Endothelial cell of umbilical vein (primary cell): ENCODE results near the gene KLK5. TPM values are rescaled to one million over a fixed set of nuclear protein-coding genes. Genes with fewer than 3 reads are reported as not detected.

Source experiments
- BruUV-seq: library from RNA; stranded (reverse); fragments of 400-500 nt; replicated peaks from 2 replicates; lab custom pipeline; 2021; lab: Mats Ljungman, UMichigan
- CTCF ChIA-PET: fragments of 300-600, 350-600 bp; sonication (Branson Sonifier 250); formaldehyde crosslinking; loops from one replicate; lab custom pipeline; 2021; ENCODE audit warnings: antibody characterized with exemption, inconsistent platforms; lab: Charles Lee
- POLR2A ChIA-PET: fragments of 300-600, 350-600 bp; sonication (Branson Sonifier 250); formaldehyde crosslinking; loops from one replicate; lab custom pipeline; 2021; ENCODE audit warnings: antibody characterized with exemption, inconsistent platforms; lab: Charles Lee
- DNase-seq: peaks from one replicate; pipeline ENCODE4 v3.0.0-alpha.2; 2011; ENCODE audit warnings: low read depth, low spot score
- FAIRE-seq: peaks from 2 replicates; lab custom pipeline; 2011; peaks lifted over from hg19 to GRCh38; lab: Jason Lieb, UNC
- H2AFZ ChIP-seq: 2 replicates; pipeline ENCODE4 v1.6.0; 2012; ENCODE audit warnings: low read depth, low read length, control low read depth, inconsistent platforms
- H3K27ac ChIP-seq: 2 replicates; pipeline ENCODE4 v1.5.1; 2011; ENCODE audit warnings: low read depth, mild to moderate bottlenecking, control low read depth, low read length, moderate library complexity; ENCODE audit not compliant: insufficient read depth
- H3K27me3 ChIP-seq, 2 experiments: 2 replicates each; pipeline versions ENCODE4 v1.6.0 to v1.6.1; 2011; ENCODE audit warnings: low read length in 2 of 2, mixed read lengths in 1 of 2; ENCODE audit not compliant: control insufficient read depth in 2 of 2, insufficient read depth in 2 of 2
- H3K36me3 ChIP-seq, 2 experiments: 2 replicates in 1 of 2; 3 replicates in 1 of 2; pipeline ENCODE4 v1.5.1; 2011; ENCODE audit warnings: low read length in 2 of 2, mild to moderate bottlenecking in 1 of 2, moderate library complexity in 1 of 2; ENCODE audit not compliant: control insufficient read depth in 2 of 2, insufficient read depth in 2 of 2; ENCODE audit errors: extremely low read depth in 1 of 2
- H3K4me1 ChIP-seq: 3 replicates; pipeline ENCODE4 v1.5.1; 2011; ENCODE audit warnings: mild to moderate bottlenecking, low read length; ENCODE audit not compliant: control insufficient read depth, insufficient read depth; ENCODE audit errors: extremely low read depth
- H3K4me2 ChIP-seq: 2 replicates; pipeline ENCODE4 v1.6.1; 2011; ENCODE audit warnings: low read length, control low read depth, mixed read lengths; ENCODE audit not compliant: insufficient read depth
- H3K4me3 ChIP-seq, 3 experiments: fragments of 200-600 bp in 1 of 3; sonication (generic), shearing (Covaris generic) in 1 of 3; replicated peaks in 1 of 3; 2 replicates each; pipeline ENCODE4 v1.5.1; 2011 to 2016; ENCODE audit warnings: control low read depth in 3 of 3, low read length in 3 of 3, mild to moderate bottlenecking in 2 of 3, inconsistent platforms in 1 of 3, low read depth in 1 of 3, moderate library complexity in 1 of 3; ENCODE audit not compliant: insufficient read depth in 1 of 3
- H3K79me2 ChIP-seq: 2 replicates; pipeline ENCODE4 v1.6.0; 2012; ENCODE audit warnings: low read length, inconsistent platforms; ENCODE audit not compliant: control insufficient read depth, insufficient read depth
- H3K9ac ChIP-seq: replicated peaks from 2 replicates; pipeline ENCODE3; 2011; ENCODE audit warnings: low read length, control low read depth; ENCODE audit not compliant: insufficient read depth; ENCODE audit errors: extremely low read depth
- H3K9me1 ChIP-seq: replicated peaks from 3 replicates; pipeline ENCODE4 v1.6.0; 2011; ENCODE audit warnings: mild to moderate bottlenecking, low read length; ENCODE audit not compliant: control insufficient read depth, insufficient read depth; ENCODE audit errors: extremely low read depth
- H3K9me3 ChIP-seq: replicated peaks from 2 replicates; pipeline ENCODE4 v1.5.1; 2012; ENCODE audit warnings: low read length, inconsistent platforms; ENCODE audit not compliant: control insufficient read depth, insufficient read depth
- H4K20me1 ChIP-seq: replicated peaks from 2 replicates; pipeline ENCODE3; 2011; ENCODE audit warnings: mild to moderate bottlenecking, low read length; ENCODE audit not compliant: control insufficient read depth, insufficient read depth; ENCODE audit errors: extremely low read depth
- CTCF ChIP-seq, 2 donors: IDR thresholded peaks; 1 replicate in 1 of 2; 2 replicates in 1 of 2; pipeline ENCODE4 v1.5.1; 2011; ENCODE audit warnings: low read length in 2 of 2, mild to moderate bottlenecking in 2 of 2, moderate library complexity in 2 of 2, control low read depth in 1 of 2, inconsistent platforms in 1 of 2, low read depth in 1 of 2; ENCODE audit not compliant: insufficient read depth in 1 of 2; ENCODE audit errors: extremely low read depth in 1 of 2
- EZH2 ChIP-seq: IDR thresholded peaks from 2 replicates; pipeline ENCODE4 v1.6.1; 2012; ENCODE audit warnings: borderline replicate concordance, low read depth, mild to moderate bottlenecking, moderate library complexity, low read length, inconsistent platforms; ENCODE audit not compliant: severe bottlenecking
- FOS ChIP-seq: IDR thresholded peaks from 2 replicates; pipeline ENCODE4 v1.6.1; 2011; ENCODE audit warnings: mild to moderate bottlenecking, low read length, moderate library complexity, borderline replicate concordance; ENCODE audit not compliant: insufficient read depth
- GATA2 ChIP-seq: IDR thresholded peaks from 2 replicates; pipeline ENCODE4 v1.7.0; 2011; ENCODE audit warnings: low read depth, mild to moderate bottlenecking, moderate library complexity, mixed read lengths, low read length; ENCODE audit not compliant: insufficient read length, insufficient read depth
- JUN ChIP-seq: IDR thresholded peaks from 2 replicates; pipeline ENCODE4 v1.6.1; 2011; ENCODE audit warnings: borderline replicate concordance, low read depth; ENCODE audit not compliant: insufficient read length, insufficient read depth
- MYC ChIP-seq: IDR thresholded peaks from one replicate; pipeline ENCODE4 v1.6.1; 2011; ENCODE audit warnings: mild to moderate bottlenecking, low read depth, low read length
- POLR2A ChIP-seq: IDR thresholded peaks from 2 replicates; pipeline ENCODE4 v1.6.1; 2012; ENCODE audit warnings: low read depth, mild to moderate bottlenecking, control low read depth, low read length
- POLR2AphosphoS5 ChIP-seq: IDR thresholded peaks from 2 replicates; pipeline ENCODE4 v1.6.1; 2012; ENCODE audit warnings: low read depth, mild to moderate bottlenecking, control low read depth, low read length, moderate library complexity; ENCODE audit not compliant: insufficient read depth
- dilution Hi-C: fragments of 300-500 bp; cut with MboI; formaldehyde crosslinking; loops from one replicate; pipeline ENCODE4 v1.15.0; 2019; ENCODE audit warnings: low sequenced_read_pairs; ENCODE audit not compliant: extremely low pct_ligation_motif_present
- intact Hi-C: fragments of 100-400 bp; cut with micrococcal nuclease; formaldehyde crosslinking; loops from one replicate; pipeline ENCODE4 v1.10.0; 2022
- polyA plus RNA-seq, 4 experiments: library from polyadenylated mRNA; depleted of rRNA in 3 of 4; stranded (reverse) in 3 of 4; unstranded in 1 of 4; fragments of >200 nt; gene quantifications; 2 replicates each; pipeline versions ENCODE4 v1.2.1 to v1.2.3, GENCODE V29; 2011 to 2012; ENCODE audit warnings: missing spikeins in 1 of 4
- total RNA-seq: library from RNA; stranded (reverse); gene quantifications from 2 replicates; pipeline ENCODE4 v1.2.3, GENCODE V29; 2021
- TF ChIP-seq, protein P1 (sequence below): IDR thresholded peaks from 2 replicates; pipeline ENCODE4 v1.6.1; 2011; ENCODE audit not compliant: insufficient read depth, insufficient read length

Gene KLK5
- total and polyA plus RNA-seq, 2 donors (not counting 3 experiments of a cell fraction or from before 2014, with no cell fraction given), result not detected

DNA sequence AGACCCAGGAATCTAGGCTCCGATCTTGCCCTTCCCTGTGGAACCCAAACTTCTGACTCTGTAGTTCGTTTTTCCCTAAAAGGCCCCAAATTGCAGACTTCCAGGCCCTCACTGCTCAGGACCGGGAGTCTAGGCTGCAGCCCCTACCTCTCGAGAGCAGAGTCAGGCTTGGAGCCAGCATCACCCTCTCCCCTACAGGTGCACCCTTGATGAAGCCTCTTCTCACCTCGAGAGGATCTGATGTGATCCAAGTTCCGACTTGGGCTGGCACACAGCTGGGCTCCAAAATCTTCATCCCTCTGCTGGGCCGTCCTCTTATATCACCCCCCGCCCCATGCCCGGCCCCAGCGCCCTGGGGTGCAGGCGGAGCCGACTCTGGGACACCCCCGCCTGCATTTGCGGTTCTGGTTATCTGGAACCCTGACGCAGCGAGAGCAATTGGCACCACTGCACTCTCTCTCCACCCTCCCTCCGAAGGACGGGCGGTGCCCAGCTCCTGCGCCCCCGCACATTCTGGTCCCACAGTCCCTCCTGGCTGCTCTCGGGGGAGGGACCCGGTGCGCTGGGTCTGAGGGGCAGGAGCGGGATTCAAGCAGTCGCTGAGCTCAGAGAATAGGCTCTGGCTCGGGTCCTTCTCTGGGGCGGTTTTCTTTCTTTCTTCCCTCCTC lies 30.9 kb upstream of the KLK5 start, which contains the start of gene KLK7:
KLK7 (minus strand) TSS at position 293 of the 668 bp plus-strand sequence. CDS start 1,518 bp downstream, outside the sequence.
- no peak within 1 kb of the TSS for H3K4me2 ChIP-seq
- no peaks in the 10 kb centered on the region for H4K20me1 ChIP-seq
- H3K9me1 ChIP-seq, result no peaks in the 10 kb centered on the region
- FAIRE-seq, result no peak
- dilution Hi-C loops, result no loop called here
- DNase-seq, result no peak
- no peak within 1 kb of the TSS for H3K9ac ChIP-seq
- H3K27ac ChIP-seq, result no peak within 1 kb of the TSS
- H2AFZ ChIP-seq, result no peak within 1 kb of the TSS
- H3K4me3 ChIP-seq, result no peak within 1 kb of the TSS
- H3K27me3 ChIP-seq, result no peaks in the 10 kb centered on the region
- POLR2A ChIA-PET, result no interaction called here
- intact Hi-C loops, result no loop called here
- BruUV-seq, result no TSS peak
- H3K36me3 ChIP-seq, result no peaks in the 10 kb centered on the region
- H3K9me3 ChIP-seq, result no peaks in the 10 kb centered on the region
- TF ChIP-seq GATA2, result no peak
- no peak for TF ChIP-seq MYC
- TF ChIP-seq CTCF (IDR thresholded peaks at IDR 0.05; ENCODE audit: extremely low read depth in 1 of 2, insufficient read depth in 1 of 2, low read depth in 1 of 2, low read length in 2 of 2), result no peak
- TF ChIP-seq, protein P1, sequence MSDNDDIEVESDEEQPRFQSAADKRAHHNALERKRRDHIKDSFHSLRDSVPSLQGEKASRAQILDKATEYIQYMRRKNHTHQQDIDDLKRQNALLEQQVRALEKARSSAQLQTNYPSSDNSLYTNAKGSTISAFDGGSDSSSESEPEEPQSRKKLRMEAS, result no peak
- no peak for TF ChIP-seq POLR2AphosphoS5
- TF ChIP-seq FOS, result no peak
- TF ChIP-seq POLR2A, result no peak
- TF ChIP-seq JUN, result no peak
- TF ChIP-seq EZH2, result no peak
- no peaks in the 10 kb centered on the region for H3K4me1 ChIP-seq
- H3K79me2 ChIP-seq, result no peaks in the 10 kb centered on the region
- CTCF ChIA-PET, result no interaction called here
